Trophoblast cell (in vitro differentiated cells and primary cell): ENCODE measurements around the gene H3-3A.

Experiments
- DNase-seq, 2 donors: peaks; one replicate each; pipeline ENCODE4 v3.0.0-alpha.2; 2016
- H2AFZ ChIP-seq: 2 replicates; pipeline ENCODE4 v1.6.1; 2013; ENCODE audit warnings: low read length, moderate library complexity, mild to moderate bottlenecking; ENCODE audit not compliant: insufficient read depth, poor library complexity
- H2AK5ac ChIP-seq: 2 replicates; pipeline ENCODE4 v1.6.1; 2013; ENCODE audit warnings: mild to moderate bottlenecking, low read length
- H2BK120ac ChIP-seq: 2 replicates; pipeline ENCODE4 v1.6.1; 2013; ENCODE audit warnings: low read length, mild to moderate bottlenecking, moderate library complexity; ENCODE audit not compliant: insufficient read depth, poor library complexity
- H2BK12ac ChIP-seq: 2 replicates; pipeline ENCODE4 v1.6.1; 2013; ENCODE audit warnings: mild to moderate bottlenecking, low read length, moderate library complexity
- H2BK5ac ChIP-seq: 2 replicates; pipeline ENCODE4 v1.6.1; 2013; ENCODE audit warnings: low read length, low read depth, moderate library complexity, mild to moderate bottlenecking; ENCODE audit not compliant: poor library complexity
- H3K14ac ChIP-seq: 2 replicates; pipeline ENCODE4 v1.6.1; 2013; ENCODE audit warnings: mild to moderate bottlenecking, low read length
- H3K18ac ChIP-seq: 2 replicates; pipeline ENCODE4 v1.6.1; 2013; ENCODE audit warnings: mild to moderate bottlenecking, low read length
- H3K23ac ChIP-seq: 2 replicates; pipeline ENCODE4 v1.6.1; 2013; ENCODE audit warnings: low read length
- H3K27ac ChIP-seq: 2 replicates; pipeline ENCODE4 v1.5.1; 2013; ENCODE audit warnings: low read depth, mild to moderate bottlenecking, inconsistent platforms, low read length, moderate library complexity
- H3K27me3 ChIP-seq: 2 replicates; pipeline ENCODE4 v1.6.1; 2013; ENCODE audit warnings: inconsistent platforms, mild to moderate bottlenecking, low read length, moderate library complexity; ENCODE audit not compliant: insufficient read depth
- H3K36me3 ChIP-seq, 2 experiments: 1 replicate in 1 of 2; 2 replicates in 1 of 2; pipeline ENCODE4 v1.6.1; 2013; ENCODE audit warnings: low read length in 2 of 2, mild to moderate bottlenecking in 2 of 2, moderate library complexity in 1 of 2; ENCODE audit not compliant: insufficient read depth in 2 of 2, control insufficient read depth in 1 of 2
- H3K4ac ChIP-seq: 2 replicates; pipeline ENCODE4 v1.6.1; 2013; ENCODE audit warnings: low read depth, mild to moderate bottlenecking, low read length, moderate library complexity
- H3K4me1 ChIP-seq, 2 experiments: 1 replicate in 1 of 2; 2 replicates in 1 of 2; pipeline ENCODE4 v1.6.1; 2013; ENCODE audit warnings: low read length in 2 of 2, mild to moderate bottlenecking in 2 of 2, moderate library complexity in 1 of 2; ENCODE audit not compliant: insufficient read depth in 2 of 2, control insufficient read depth in 1 of 2
- H3K4me2 ChIP-seq: 2 replicates; pipeline ENCODE4 v1.6.1; 2013; ENCODE audit warnings: inconsistent platforms, mild to moderate bottlenecking, low read length, moderate library complexity
- H3K4me3 ChIP-seq: 2 replicates; pipeline ENCODE4 v1.5.1; 2013; ENCODE audit warnings: mild to moderate bottlenecking, low read depth, low read length, inconsistent platforms
- H3K79me1 ChIP-seq: one replicate; pipeline ENCODE4 v1.6.1; 2013; ENCODE audit warnings: low read length
- H3K79me2 ChIP-seq: 2 replicates; pipeline ENCODE4 v1.6.1; 2013; ENCODE audit warnings: low read length, mild to moderate bottlenecking; ENCODE audit not compliant: control insufficient read depth, insufficient read depth, poor library complexity
- H3K9ac ChIP-seq: 2 replicates; pipeline ENCODE4 v1.6.1; 2013; ENCODE audit warnings: mild to moderate bottlenecking, low read length
- H3K9me3 ChIP-seq: 2 replicates; pipeline ENCODE4 v1.6.1; 2013; ENCODE audit warnings: low read depth, mild to moderate bottlenecking, control low read depth, inconsistent platforms, low read length; ENCODE audit not compliant: insufficient read depth
- H4K12ac ChIP-seq: 2 replicates; pipeline ENCODE4 v1.6.1; 2013; ENCODE audit warnings: low read depth, mild to moderate bottlenecking, low read length, moderate library complexity
- H4K8ac ChIP-seq: 2 replicates; pipeline ENCODE4 v1.6.1; 2013; ENCODE audit warnings: low read depth, mild to moderate bottlenecking, low read length, moderate library complexity
- H4K91ac ChIP-seq: one replicate; pipeline ENCODE4 v1.6.1; 2013; ENCODE audit warnings: low read depth, mild to moderate bottlenecking, low read length, moderate library complexity
- WGBS: extraction: QIAGEN DNeasy Blood & Tissue Kit; methylation state at CpG from one replicate; pipeline ENCODE4 v1.1.7; 2013; ENCODE audit warnings: missing lambda C conversion rate; ENCODE audit not compliant: insufficient read length, insufficient coverage; ENCODE audit errors: extremely low coverage; 5-methylcytosine and 5-hydroxymethylcytosine counted together

Gene H3-3A

DNA sequence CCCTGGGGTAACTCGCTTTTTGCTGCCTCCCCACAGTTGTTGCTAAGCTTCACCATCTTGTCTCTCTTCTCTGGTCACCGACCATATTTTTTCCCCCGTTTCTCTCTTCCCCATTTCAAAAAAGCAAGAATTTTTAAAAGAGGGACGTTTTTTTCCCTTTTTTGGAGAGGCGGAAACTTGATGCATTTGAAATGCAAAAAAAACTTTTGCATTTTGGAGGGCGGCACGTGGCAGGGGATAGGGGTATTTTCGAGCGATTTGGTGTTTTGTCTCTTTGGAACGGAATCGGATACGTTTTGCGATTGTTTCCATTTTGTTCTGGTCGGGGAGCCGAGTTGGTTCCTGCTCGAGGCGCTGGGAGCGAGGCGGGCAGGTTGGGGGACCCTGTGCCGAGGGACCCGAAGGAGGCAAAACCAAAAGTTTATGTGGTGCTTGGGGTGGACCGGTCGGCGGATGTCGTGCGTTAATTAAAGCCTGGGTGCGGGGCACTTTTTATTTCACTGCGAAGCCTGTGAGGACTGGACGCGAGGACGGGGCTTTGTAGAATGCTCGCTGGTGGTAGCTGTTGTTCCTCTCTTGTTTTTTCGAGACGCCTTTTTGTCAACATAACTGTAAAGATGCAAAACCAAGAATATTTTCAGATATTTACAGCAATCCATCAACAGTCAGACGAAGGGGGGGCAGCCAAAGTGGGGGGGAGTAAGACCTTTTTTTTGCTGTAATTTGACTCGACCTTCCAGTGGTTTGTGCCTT lies 884 bp downstream of the H3-3A start:
- Histone ChIP-seq H3K14ac (peak overlapping the region; percentile 100), H3K9me3 (no peaks in the 10 kb centered on the region), H3K9ac (peak overlapping the region; percentile 100), H4K12ac (peak overlapping the region; percentile 100), H3K4ac (peak overlapping the region; percentile 98), H3K79me1 (peaks cover 17% of the 10 kb centered on the region), H2BK5ac (peak overlapping the region; percentile 100), H3K4me3 (peak overlapping the region; percentile 96), H2BK12ac (no peak overlapping the region), H3K27ac (peak overlapping the region; percentile 100), H4K8ac (peak overlapping the region; percentile 98), H2AFZ (peak overlapping the region; percentile 5), H3K4me1 (peaks cover 0 to 4% of the 10 kb centered on the region in 2 experiments), H2BK120ac (peak overlapping the region; percentile 98), H3K4me2 (peak overlapping the region; percentile 56), H3K23ac (no peak overlapping the region), H3K27me3 (no peaks in the 10 kb centered on the region), H3K36me3 (peaks cover 10 to 12% of the 10 kb centered on the region in 2 experiments), H3K18ac (peak overlapping the region; percentile 100), H2AK5ac (peak overlapping the region; percentile 100), H3K79me2 (peaks cover 22% of the 10 kb centered on the region), H4K91ac (peak overlapping the region; percentile 93)
- peak; percentile 41 to 63 for DNase-seq
- WGBS, result no CpG with 5 or more reads among the region's 36 CpGs

DNA sequence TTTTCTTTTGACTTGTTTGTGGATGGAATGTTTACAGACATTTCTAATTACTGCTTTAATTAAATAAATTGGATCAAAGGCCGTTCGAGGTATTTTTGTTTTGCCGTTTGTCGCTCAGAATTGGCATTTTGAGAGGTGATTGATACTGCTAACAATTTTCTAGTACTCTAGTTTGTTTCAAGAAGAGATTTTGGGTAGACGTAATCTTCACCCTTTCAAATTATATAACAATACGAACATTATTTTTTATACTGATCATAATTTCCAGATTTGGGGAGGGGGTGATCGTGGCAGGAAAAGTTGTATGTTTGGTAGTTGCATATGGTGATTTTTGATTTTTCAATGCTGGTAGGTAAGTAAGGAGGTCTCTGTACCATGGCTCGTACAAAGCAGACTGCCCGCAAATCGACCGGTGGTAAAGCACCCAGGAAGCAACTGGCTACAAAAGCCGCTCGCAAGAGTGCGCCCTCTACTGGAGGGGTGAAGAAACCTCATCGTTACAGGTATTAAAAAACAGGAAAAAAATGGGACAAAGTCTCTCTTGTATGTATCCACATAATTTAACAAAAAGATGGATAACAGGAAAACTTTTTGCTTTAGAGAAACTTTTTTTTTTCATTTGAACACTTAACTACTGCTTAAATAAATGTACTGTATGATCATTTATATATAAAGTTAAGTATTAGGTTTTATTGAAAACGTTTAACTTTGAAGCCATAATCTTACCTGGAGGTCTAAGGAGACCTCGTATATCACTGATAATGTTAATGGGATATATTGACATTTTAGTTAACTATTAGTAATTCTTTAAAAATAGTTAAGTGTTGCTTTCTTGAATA lies 1.7 kb downstream of the H3-3A start:
- H3K79me1 ChIP-seq, result peaks cover 17% of the 10 kb centered on the region
- H3K4me3 ChIP-seq, result peak overlapping the region; percentile 96
- H4K8ac ChIP-seq, result no peak overlapping the region
- no peaks in the 10 kb centered on the region for H3K27me3 ChIP-seq
- H2BK12ac ChIP-seq, result no peak overlapping the region
- H3K23ac ChIP-seq, result no peak overlapping the region
- no peak overlapping the region for H3K18ac ChIP-seq
- H3K36me3 ChIP-seq, result peaks cover 10 to 17% of the 10 kb centered on the region in 2 experiments
- H2AFZ ChIP-seq, result no peak overlapping the region
- H3K4ac ChIP-seq, result peak overlapping the region; percentile 98
- no peaks in the 10 kb centered on the region for H3K9me3 ChIP-seq
- H3K4me1 ChIP-seq, result peaks cover 0 to 4% of the 10 kb centered on the region in 2 experiments
- peak overlapping the region; percentile 100 for H3K27ac ChIP-seq
- H2BK120ac ChIP-seq, result no peak overlapping the region
- no peak overlapping the region for H3K14ac ChIP-seq
- H3K9ac ChIP-seq, result no peak overlapping the region
- no peak overlapping the region for H2AK5ac ChIP-seq
- peak in 1 of 2 donors; percentile 61 for DNase-seq
- no peak overlapping the region for H4K91ac ChIP-seq
- H3K4me2 ChIP-seq, result peak overlapping the region; percentile 56
- peak overlapping the region; percentile 25 for H2BK5ac ChIP-seq
- no peak overlapping the region for H4K12ac ChIP-seq
- peaks cover 22% of the 10 kb centered on the region for H3K79me2 ChIP-seq
- no CpG with 5 or more reads among the region's 17 CpGs for WGBS

DNA sequence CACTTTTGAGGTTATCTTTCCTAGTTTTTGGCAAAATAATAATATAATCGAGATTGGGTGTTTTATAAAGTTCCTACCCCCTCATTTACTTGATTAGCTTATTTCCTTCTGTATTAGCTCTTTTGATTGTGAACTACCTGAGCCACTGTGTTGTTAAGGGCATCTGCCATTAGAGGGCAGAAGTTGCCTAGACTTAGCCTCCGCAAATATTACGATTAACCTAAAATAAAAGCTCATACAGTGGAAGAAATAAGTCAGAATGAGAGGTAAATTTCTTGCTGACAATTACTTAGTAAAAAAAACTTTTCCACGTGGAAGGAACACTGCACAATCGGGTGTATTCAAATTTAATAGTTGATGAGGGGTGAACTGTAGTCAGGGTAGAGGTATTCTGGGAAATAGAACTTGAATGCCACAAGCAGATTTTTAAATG lies 2.3 kb downstream of the H3-3A start:
- no peak overlapping the region for H3K18ac ChIP-seq
- H4K91ac ChIP-seq, result no peak overlapping the region
- peak; percentile 19 to 65 for DNase-seq
- H4K8ac ChIP-seq, result no peak overlapping the region
- peaks cover 17% of the 10 kb centered on the region for H3K79me1 ChIP-seq
- H3K9ac ChIP-seq, result no peak overlapping the region
- no peak overlapping the region for H4K12ac ChIP-seq
- WGBS, result no CpG with 5 or more reads among the region's 5 CpGs
- H3K27me3 ChIP-seq, result no peaks in the 10 kb centered on the region
- no peak overlapping the region for H2BK5ac ChIP-seq
- no peak overlapping the region for H3K4me3 ChIP-seq
- H2AFZ ChIP-seq, result no peak overlapping the region
- no peak overlapping the region for H3K14ac ChIP-seq
- peaks cover 14 to 21% of the 10 kb centered on the region in 2 experiments for H3K36me3 ChIP-seq
- no peak overlapping the region for H3K27ac ChIP-seq
- H2BK12ac ChIP-seq, result no peak overlapping the region
- H3K4me1 ChIP-seq, result peaks cover 0 to 4% of the 10 kb centered on the region in 2 experiments
- H2AK5ac ChIP-seq, result no peak overlapping the region
- peaks cover 22% of the 10 kb centered on the region for H3K79me2 ChIP-seq
- H3K4me2 ChIP-seq, result peak overlapping the region; percentile 63
- no peak overlapping the region for H3K23ac ChIP-seq
- H3K4ac ChIP-seq, result peak overlapping the region; percentile 79
- no peaks in the 10 kb centered on the region for H3K9me3 ChIP-seq
- H2BK120ac ChIP-seq, result no peak overlapping the region

DNA sequence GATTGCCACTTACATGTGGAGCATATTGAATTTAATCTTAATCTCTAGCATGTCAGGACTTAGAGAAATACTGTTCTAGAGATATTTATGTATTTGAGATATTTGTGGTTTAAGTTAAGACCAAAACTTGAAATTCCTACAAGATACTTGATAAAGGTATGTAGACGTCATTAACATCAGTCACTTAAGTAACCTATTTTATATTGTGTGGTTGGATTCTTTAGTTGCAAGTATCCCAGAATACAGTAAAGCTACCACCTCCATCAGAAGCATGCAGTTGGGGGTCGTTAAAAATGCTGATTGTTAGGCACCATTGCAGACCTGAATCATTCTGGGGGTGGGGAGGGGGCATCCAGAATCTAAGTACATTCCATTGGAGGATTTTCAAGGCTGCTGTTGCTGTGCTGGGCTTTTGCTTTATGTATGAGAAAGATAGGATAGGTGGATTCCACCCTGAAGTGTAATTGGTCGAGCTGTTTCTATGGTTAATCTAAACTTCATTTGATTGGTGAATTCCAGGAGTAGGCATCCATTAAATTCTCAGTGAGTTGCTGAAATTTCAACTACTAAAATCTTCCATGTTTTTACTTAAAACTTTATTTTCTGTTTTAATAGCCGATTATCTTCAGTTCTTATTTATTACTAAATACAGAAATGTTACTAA lies 4.0 kb downstream of the H3-3A start:
- H3K4me1 ChIP-seq, result no peaks in the 10 kb centered on the region
- H3K18ac ChIP-seq, result no peak overlapping the region
- peaks cover 21% of the 10 kb centered on the region for H3K79me2 ChIP-seq
- H3K23ac ChIP-seq, result no peak overlapping the region
- no peak overlapping the region for H3K9ac ChIP-seq
- peaks cover 15% of the 10 kb centered on the region for H3K79me1 ChIP-seq
- no peak overlapping the region for H3K4me2 ChIP-seq
- H4K91ac ChIP-seq, result no peak overlapping the region
- no peak overlapping the region for H3K27ac ChIP-seq
- DNase-seq, result peak in 1 of 2 donors; percentile 18
- H4K8ac ChIP-seq, result no peak overlapping the region
- peaks cover 20 to 28% of the 10 kb centered on the region in 2 experiments for H3K36me3 ChIP-seq
- peak overlapping the region; percentile 97 for H3K4ac ChIP-seq
- H2AFZ ChIP-seq, result no peak overlapping the region
- WGBS, result no CpG with 5 or more reads among the region's 4 CpGs
- H2BK12ac ChIP-seq, result no peak overlapping the region
- H3K27me3 ChIP-seq, result no peaks in the 10 kb centered on the region
- H4K12ac ChIP-seq, result no peak overlapping the region
- no peaks in the 10 kb centered on the region for H3K9me3 ChIP-seq
- H2BK120ac ChIP-seq, result no peak overlapping the region
- no peak overlapping the region for H2AK5ac ChIP-seq
- H3K14ac ChIP-seq, result no peak overlapping the region
- peak overlapping the region; percentile 40 for H2BK5ac ChIP-seq
- no peak overlapping the region for H3K4me3 ChIP-seq
